RWPE1 (cell line): ENCODE results near the gene STK4.

Experiments
- CTCF ChIA-PET: fragments of 350-600 bp; sonication (Branson Sonifier 250); formaldehyde crosslinking; extraction: SDS; loops from one replicate; lab custom pipeline; 2021; lab: Yijun Ruan, JAX
- POLR2A ChIA-PET: fragments of 400-600 bp; formaldehyde crosslinking; extraction: SDS; loops from one replicate; lab custom pipeline; 2020; ENCODE audit warnings: antibody characterized with exemption; ENCODE audit not compliant: low non-redundant PET; lab: Yijun Ruan, JAX
- DNase-seq: peaks from one replicate; pipeline ENCODE4 v3.0.0; 2012; ENCODE audit warnings: low spot score
- H3K27ac ChIP-seq: fragments of 450-650 bp; 2 replicates; pipeline ENCODE4 v1.5.1; 2017
- CTCF ChIP-seq: fragments of 450-650 bp; conservative IDR thresholded peaks from 2 replicates; pipeline ENCODE4 v1.5.1; 2017; ENCODE audit warnings: low read depth, mild to moderate bottlenecking

STK4 gene

GRCh38 chr20:44938637-44939036 is 27.7 kb upstream of the STK4 start:
- DNase-seq: no peak
- ChIA-PET CTCF (interaction anchor here (0.8 kb wide), 1 partner anchor 20 kb away, joined by 3 read pairs; no protein-coding TSS in a partner anchor), POLR2A (no interaction called here)
- peak overlapping the region; percentile 24 for H3K27ac ChIP-seq
- no peak for TF ChIP-seq CTCF

- no peak for TF ChIP-seq CTCF
- no peak overlapping the region for H3K27ac ChIP-seq
- ChIA-PET POLR2A (interaction anchor here (0.6 kb wide), 1 partner anchor 533 kb away, joined by 8 read pairs; no protein-coding TSS in a partner anchor), CTCF (interaction anchor here (0.5 to 1.3 kb wide), 5 partner anchors 74 to 352 kb away, joined by 3 to 5 read pairs (median 3); no protein-coding TSS in a partner anchor)
- no peak for DNase-seq
Measured at GRCh38 chr20:44941120-44941691, 25.1 kb upstream of the STK4 start.

- peak overlapping the region; percentile 15 for H3K27ac ChIP-seq
- no peak for TF ChIP-seq CTCF
- ChIA-PET CTCF (interaction anchor here (0.5 to 1.4 kb wide), 6 partner anchors 10 to 351 kb away, joined by 3 to 7 read pairs (median 4); no protein-coding TSS in a partner anchor), POLR2A (interaction anchor here (0.7 kb wide), 2 partner anchors 9 to 12 kb away, joined by 3 read pairs; no protein-coding TSS in a partner anchor)
- no peak for DNase-seq
Measured at GRCh38 chr20:44942264-44942973, 23.9 kb upstream of the STK4 start.

- TF ChIP-seq CTCF: no peak
- no peak overlapping the region for H3K27ac ChIP-seq
- ChIA-PET POLR2A (no interaction called here), CTCF (interaction anchor here (1.4 kb wide), 1 partner anchor 195 kb away, joined by 7 read pairs; no protein-coding TSS in a partner anchor)
- no peak for DNase-seq
Measured at GRCh38 chr20:44943828-44944227, 22.5 kb upstream of the STK4 start.

- DNase-seq: no peak
- TF ChIP-seq CTCF: no peak
- ChIA-PET POLR2A (interaction anchor here (0.7 kb wide), 1 partner anchor 13 kb away, joined by 4 read pairs; no protein-coding TSS in a partner anchor), CTCF (interaction anchor here (0.7 kb wide), 1 partner anchor 193 kb away, joined by 6 read pairs; no protein-coding TSS in a partner anchor)
- no peak overlapping the region for H3K27ac ChIP-seq
Measured at GRCh38 chr20:44945261-44945660, 21.1 kb upstream of the STK4 start.

GRCh38 chr20:44946271-44946852 is 19.9 kb upstream of the STK4 start:
- H3K27ac ChIP-seq: no peak overlapping the region
- TF ChIP-seq CTCF: no peak
- no peak for DNase-seq
- ChIA-PET POLR2A (interaction anchor here (0.7 kb wide), 1 partner anchor 10 kb away, joined by 4 read pairs; no protein-coding TSS in a partner anchor), CTCF (interaction anchor here (1.2 kb wide), 1 partner anchor 130 kb away, joined by 4 read pairs; no protein-coding TSS in a partner anchor)
